HG03095 (cell line): Measurements from ENCODE around the gene NTF3.

ENCODE experiments used
- ATAC-seq: cut with Tn5 transposase; IDR thresholded peaks from one replicate; pipeline ENCODE4 v1.9.1; 2021; ENCODE audit warnings: moderate library complexity; ENCODE audit not compliant: unreplicated experiment

Gene NTF3

DNA sequence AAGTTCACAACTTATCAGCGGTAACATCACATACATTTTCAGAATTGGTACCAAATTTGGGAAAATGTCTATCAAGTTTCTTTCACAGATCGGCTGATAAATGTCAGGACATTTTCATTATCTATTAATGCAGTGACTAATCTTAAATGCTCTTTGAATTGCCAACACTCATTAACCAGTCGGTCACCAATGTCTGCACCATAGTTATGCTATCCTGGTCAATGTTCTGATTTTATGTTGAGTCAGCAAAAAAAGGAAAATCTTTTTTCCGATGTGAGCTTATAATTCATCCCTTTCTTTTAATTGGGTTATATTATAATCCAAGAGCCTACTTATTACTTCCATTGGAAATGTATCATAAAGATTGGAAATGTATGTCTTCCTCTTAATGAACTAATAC, 77.2 kb downstream of the NTF3 start:
- ATAC-seq: no peak

DNA sequence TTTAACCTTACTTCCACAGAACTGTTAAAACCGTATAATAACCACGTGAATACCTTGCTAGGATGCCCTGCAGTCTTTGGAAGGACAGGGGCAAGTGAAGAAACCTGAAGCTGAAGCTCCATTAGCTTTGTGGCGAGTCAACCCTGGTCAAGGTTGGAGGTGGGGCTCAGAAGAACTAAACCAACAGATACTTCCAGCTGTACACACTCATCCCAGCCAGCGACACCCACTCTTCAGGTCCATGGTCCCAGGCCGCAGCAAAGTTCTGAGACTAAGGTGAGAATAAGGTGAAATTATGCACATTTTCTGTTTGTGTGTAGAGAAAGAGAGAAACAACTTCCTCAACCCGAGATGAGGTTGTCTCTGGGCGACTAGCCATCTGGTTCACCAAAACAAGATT, 77.6 kb downstream of the NTF3 start:
- no peak for ATAC-seq

DNA sequence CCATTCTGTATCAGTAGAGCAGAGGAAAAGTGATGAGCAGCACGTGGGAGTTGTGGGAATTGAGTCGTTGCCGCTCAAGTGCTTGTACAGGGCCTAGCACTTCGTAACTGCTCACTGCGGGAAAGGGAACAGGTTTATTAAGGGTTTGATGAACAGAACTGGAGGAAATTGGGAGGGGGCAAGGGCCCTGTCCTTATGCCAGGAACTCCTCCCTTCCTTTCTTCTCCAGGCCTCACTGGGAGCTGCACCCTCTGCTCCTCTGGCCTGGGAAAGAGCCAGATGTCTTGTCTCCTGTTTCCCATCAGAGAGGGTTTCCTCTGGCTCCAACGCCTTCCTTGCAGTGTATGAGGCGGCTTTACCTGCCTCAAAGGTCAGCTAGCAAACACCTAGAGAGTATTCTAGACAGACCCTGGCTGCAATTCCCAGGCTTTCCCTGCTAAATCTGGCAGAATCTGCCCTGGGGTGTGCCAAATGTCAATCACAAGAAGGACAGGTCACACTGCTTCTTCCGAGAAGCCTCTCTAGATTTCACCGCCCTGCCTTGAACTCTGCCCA, 78.4 kb downstream of the NTF3 start:
- no peak for ATAC-seq

DNA sequence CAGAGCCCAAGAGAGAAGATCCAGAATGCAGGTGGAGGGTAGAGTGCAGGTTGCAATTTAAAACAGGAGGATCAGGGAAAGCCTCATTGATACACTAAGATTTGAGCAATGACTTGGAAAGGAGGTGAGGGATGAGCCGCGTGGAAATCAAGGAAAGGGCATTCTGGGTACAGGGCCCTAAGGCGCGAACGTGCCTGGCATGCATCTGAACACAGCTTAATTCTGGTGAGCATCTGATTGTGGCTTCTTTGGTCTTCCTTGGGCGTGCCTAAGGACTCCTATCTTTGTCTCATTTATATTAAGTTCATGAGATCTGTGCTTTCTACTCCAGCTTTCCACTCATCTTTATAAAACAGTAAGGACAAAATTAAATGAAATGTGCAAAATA, 79.3 kb downstream of the NTF3 start:
- ATAC-seq: no peak

DNA sequence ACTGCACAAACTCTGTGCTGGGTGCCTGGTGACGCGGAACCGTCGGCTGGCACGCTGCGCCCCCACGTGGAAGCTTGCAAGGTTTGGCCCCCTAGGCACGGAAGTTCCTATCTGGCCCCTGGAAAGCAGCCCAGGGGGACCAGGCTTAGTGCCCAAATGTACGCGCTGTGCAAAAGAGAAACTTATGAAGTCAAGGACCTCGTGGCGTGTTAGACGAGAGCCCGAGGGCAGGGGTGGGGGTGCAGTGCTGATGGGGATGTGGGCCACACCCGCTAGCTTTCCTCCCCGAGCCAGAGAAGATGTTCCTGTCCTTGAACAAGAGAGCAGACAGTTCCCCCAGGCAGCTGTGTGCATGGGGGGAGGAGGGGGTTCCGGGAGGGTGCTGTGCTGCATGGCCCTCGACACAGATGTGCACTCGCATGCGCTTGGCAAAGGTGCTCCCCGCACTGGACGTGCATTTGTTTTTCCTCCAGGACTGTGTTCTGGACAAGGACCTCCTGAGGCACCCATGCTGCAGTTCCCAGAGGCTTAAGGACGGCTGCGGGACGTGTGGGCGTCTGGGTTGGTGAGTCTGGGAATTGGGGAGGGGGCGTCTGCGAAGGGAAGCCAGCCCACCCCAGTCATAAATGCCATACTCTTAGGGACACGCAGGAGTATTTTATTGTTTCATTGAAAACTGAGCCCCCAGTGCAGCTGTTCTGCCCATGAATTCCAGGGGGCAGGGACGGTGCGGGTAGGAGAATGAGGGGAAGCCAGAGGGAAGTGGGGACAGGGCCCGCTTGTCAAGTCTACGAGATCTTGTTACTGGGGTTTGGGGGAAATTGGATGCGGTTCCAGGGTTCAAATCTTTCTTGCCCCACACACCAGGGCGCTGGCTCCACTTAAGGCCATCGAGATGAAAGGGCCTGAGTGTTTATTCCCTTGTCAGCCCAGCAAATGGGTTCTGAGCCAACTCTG, 80.0 kb downstream of the NTF3 start:
- no peak for ATAC-seq

DNA sequence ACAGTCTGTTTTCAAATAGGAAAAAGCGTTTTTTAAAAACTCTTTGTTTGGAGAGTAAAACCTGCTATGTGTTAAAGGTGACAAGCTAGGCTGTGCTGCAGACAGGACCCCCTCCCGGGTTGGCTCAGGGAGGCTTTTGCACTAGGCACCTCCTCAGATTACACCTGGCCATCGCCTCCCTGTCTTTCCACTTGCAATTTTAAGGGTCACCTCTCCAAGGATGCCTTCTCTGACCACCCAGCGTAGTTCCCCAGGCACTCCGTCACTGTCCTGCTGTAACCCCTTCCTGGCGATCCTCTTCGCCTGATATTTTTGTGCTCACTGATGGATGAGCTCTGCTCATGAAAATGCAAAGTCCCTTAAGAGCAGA, 80.7 kb downstream of the NTF3 start:
- no peak for ATAC-seq

DNA sequence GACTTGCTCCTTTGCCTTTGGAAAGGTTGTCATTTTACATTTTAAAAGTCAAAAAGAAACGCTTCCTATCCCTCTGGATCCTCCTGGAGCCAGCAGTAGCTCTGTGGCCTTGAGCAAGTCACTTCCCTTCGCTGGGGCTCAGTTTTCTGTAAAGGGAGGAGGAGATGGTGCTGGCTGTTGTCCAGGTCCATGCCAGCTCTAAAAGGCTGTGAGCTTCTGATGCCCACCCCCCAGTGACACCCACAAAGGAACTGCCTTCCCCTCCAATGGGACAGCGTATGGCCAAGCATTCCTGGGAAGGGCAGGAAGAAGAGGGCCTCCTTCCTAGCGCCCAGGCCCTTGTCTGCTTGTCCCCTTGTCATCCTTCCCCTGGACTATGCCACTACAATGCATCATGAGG, 81.5 kb downstream of the NTF3 start:
- ATAC-seq: no peak

DNA sequence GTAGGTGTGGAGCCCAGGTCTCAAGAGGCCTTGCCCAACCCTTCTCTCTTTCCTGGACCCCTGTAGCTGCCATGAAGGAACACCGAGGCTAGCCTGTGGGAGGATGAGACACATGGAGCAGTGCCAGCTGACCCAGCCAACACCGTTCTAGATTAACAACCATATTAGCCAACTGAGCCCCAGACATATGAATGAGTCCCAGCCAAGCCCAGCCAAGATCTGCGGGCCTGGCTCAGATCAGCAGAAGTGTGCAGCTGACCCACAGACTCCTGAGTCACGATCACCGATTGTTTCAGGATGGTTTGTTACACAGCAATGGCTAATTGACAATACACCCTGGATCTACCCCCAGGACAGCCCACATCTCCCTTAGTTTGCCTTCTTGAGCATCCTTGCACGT, 82.1 kb downstream of the NTF3 start:
- no peak for ATAC-seq

DNA sequence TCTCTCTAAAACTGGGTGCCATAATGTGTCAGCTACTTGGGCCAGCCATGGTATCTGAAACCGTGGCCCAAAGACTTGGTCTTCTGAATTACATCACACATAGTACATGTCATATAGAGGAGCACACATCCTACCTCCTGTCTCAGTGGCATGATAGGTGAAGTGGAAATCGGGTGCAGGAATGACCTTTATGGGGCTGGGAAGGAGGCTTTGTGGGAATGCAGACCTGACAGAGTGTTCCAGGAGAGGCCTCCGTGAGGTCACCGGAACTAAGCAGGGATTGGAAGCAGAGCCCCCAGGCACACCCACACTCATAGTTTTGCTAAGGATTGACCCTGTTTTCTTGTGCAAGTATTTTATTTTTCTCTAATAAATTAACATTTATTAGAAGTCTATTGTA, 82.6 kb downstream of the NTF3 start:
- no peak for ATAC-seq

DNA sequence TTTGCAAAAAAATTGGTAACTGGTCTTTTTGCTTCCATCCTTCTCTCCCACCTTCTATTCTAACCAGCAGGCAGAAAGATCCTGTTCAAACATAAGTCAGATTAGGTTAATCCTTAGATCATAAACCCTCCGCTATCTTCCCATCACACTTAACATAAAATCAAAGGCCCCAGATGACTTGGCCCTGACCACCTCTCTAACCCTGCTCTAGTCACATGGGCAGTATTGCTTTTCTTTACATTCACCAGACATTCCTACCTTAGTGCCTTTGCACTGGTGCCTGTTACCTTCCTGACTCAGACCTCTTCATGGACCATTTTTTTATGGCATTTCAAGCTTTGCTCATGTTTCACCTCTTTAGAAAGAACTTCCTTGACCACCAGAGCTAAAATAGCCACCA, 83.5 kb downstream of the NTF3 start:
- ATAC-seq: no peak

DNA sequence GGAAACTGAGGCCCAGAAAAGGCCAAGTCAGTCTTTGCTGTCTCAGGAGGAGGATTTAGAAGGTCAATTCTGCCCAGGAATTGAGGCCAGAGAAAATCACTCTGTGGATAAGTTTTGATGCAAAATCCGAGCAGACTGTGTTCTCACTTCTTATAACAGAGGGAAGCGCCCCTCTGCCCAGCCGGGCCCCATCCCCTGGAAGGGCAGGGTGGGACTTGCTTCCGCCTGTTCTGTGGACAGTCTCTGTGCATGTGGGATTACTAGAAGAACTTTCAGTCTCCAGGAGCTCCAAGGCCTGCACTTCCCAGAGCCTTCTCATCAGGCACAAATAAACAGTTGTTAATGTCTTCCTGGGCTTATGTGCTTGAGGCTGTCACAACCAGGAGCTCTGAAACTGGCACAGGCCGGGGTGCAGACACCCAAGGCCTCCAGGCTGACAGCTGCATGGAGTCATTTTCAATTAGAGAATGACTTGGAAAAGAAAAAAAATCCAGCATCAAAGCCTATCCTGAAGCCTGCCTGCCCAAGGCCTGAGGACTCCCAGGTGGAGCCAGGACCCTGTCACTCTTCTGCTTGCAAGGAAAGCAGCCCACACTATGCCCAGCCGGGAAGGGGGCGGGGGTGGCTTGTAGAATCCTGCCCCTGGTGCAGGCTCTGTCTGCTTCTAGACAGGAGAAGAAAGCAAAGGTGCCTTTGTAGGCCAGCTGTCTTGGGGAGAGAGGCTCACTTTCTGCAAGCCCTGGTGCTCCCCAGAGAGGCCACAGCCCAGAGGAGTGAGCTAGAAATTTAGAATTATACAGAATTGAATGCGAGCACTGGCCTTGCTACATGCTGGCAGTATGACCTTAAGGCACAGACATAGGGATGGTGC, 84.7 kb downstream of the NTF3 start:
- ATAC-seq: no peak

DNA sequence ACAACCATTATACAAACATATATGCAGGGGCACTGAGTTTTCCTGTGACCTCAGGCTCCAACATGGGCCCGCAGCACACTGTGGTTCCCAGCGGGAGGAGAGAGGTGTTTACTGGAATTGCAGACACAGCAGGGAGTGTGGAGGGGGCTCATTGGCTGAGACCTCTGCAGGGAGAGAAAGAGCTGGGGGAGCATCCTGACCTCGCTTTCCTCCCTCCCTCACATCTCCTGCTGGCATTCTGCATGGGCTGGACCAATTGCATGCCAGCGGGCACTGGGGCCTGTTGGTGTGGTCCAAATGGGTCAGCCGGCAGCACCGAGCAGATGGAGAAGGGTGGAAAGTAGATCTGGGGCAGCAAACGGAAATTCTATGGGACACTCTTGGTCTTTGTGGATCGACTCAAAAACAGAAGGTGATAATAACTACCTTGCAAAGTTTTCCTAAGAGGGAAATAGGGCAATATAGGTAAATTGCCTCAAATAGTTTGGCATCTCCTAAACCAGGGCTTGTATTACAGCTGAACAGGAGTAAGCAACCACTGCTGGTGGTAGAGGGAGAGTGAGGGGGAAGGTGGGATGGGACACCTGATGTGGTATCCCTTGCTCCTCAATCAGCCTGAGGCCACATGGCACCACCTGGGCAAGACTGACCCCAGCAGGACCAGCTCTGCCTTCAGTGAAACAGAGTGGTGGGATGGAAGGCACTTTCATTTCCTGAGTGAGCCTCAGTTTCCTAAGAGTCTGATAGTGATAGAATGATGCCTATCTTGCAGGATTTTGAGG, 86.9 kb downstream of the NTF3 start:
- no peak for ATAC-seq

DNA sequence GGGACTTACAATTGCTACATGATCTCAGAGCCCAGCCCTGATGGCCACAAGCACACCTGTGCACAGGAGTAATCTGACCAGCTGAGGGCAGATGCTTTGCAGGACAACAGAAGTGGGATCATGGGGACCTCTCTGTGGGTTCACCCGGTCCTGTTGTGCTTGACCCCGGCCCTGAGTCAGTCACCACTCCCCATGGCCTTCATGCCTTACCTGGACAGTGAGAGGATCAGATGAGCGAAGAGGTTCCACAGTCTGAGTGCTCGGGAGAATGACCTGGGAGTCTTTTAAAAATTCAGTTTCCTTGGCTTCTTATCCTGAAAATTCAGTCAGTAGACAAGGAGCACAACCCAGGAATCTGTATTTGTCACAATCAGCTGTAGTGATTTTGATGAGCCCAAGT, 88.1 kb downstream of the NTF3 start:
- ATAC-seq: no peak

DNA sequence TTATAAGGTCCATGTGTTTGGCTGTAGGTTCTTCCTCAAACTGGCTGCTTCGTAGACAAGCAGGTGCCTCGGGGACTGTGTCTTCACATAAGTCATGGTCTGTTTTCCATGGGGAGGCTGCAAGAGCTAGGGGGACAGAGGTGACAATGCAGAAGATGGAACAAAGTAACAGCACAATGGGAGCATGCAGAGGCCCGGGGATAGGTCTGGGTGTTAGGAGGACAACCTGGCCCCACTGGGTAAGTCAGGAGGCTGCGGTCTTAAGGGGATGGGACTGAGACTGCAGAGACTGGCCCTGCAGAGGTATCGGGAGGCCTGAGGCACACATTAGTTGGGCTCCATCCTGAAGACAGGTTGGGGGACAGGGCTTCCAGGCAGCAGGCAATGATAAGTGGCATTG, 88.9 kb downstream of the NTF3 start:
- no peak for ATAC-seq

DNA sequence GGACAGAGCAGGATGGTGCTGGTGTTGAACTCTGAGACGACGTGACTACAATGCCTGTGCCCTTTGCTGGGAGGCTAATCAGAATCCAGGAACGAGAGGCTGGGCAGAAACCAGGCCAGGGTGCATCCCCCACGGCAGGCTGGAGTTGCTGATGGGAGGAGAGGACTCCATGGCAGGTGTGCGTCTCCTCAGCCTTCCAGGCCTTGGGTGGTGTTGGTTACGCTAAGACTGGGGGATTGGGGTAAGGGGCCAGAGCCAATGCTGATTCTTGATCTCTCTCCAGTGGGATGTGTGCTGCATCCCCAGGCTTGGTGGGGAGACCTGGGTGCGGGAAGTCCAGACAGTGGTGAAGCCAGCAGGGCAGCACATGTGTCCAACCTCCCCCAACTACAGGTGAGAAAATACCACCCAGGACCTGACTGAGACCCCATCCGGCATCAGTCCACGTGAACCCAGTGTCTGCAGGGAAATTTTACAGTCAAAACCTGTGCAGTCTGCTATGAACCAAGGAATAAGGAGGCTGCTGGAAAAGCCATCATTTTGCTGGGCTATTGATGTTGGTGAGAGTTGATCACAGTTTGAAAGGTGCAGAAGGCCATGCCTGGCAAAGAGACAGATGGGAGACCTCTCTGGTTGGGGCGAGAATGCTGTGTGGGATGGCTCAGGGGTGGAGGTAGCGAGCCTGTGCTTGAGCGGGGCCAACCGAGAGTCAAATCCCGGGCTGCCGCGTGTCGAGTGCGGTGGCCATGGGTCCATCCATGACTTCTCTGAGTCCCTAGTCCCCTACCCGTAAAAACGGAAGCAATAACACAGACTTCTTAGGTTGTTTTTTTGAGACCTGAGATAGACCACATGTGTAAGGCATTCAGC, 89.8 kb downstream of the NTF3 start:
- ATAC-seq: no peak

DNA sequence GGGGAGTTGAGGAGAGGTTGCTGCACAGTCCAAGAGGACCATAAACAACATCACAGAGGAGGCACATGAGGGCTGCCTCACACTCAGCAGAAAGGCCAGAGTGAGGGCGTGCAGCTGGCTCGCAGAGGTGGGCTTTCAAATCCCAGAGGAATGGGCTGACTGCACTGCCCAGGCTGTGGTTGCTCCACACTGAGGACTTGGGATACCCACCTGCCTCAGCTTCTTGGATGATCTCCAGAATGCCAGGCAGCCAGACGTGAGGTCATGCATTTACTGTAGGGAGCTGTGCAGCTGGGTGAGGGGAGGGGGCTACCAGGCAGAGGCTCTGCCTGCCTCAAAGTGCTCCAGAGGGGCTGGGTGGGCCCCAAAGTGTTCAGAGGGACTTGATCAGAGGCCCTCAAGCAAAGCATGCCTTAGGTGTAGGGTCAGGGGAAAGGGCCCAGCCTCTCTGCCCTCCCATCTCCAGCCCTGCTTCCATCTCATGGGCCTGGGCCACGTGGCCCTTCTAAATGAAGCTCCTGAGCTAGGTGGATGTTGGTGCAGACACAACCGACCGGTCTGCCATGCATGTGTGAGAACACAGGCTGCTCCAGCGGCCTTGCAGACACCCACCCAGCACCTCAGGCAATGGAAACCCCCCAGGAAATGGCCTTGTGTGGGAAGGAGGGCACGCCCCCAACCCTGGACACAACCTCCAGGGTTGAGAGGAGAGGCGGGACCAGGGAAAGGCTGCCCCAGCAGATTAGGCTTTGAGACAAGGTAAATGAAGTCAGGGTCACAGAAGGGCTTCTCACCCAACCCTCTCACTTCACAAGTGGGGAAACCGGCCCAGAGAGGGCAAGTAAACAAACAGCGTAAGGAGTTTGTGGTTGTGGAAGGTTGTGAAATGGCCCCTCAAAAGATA, 90.8 kb downstream of the NTF3 start:
- no peak for ATAC-seq

DNA sequence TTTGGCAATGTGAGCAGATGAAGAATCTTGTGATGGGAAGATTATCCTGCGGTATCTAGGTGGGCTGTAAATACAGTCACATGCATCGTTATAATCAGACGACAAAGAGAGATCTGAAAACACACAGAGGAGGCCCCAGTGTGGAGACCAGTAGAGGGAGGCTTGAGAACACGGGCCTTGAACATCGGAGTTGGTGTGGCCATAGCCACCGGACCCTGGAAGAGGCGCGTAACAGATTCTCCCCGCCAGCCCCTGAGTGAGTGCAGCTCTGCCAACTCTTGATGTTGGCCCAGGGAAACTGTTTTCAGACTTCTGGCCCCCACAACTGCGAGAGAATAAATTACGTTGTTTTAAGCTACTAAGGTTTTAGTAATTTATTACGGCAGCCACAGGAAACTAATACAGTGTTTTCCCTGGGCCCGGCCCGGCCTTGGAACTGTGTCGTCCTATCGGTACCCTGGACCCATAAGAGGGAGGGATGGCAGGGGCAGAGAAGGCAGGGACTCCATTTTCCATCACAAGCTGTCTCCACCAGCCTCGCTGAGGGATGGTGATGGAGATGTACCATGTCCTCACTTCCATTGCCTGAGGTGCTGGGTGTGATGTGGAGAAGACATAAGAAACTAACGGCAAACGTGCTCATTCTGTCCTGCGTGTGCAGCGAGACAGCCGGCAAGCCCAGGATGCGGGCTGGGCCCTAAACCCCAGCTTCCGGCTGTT, 91.6 kb downstream of the NTF3 start:
- ATAC-seq: no peak

DNA sequence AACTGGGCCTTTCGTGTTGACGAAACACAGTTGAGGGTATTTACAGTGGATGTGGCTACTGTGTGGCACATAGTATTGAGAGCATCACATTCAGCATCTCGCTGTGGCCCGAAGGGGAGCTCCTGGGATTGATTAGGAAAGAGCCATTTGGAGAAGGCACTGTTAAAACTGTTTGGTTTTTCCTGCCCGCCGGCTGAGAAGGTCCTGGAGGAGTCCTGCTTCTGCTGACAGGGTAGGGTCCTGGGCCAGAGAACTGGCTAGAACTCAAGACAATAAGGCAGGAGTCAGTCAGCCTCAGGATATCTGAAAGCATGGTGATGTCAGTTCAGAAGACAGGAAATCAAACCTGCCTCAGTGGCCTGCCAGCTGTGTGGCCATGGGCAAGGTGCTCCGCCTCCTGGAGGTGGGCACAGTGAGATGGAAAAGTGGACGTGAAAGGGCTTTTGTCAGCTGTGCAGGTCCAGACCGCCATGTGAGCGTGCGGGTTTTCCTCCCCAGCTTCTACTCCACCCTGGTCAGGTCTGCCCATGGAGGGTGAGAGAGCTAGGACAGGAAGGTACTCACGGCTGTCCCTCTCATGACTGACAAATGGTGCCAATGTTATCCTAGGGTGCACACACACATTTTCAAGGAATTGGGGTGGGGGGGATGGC, 92.3 kb downstream of the NTF3 start:
- ATAC-seq: no peak
